Fibroblast of skin of left quadriceps (primary cell): Measurements from ENCODE around the gene RNF183.
"Not testable (repeated sequence)": the region's sequence is repeated elsewhere in the genome, so short reads cannot be mapped to it uniquely, and the experiment has no call there.

ENCODE experiments used
- DNase-seq, 2 experiments: peaks; one replicate each; pipeline ENCODE4 v3.0.0-alpha.2; 2013; ENCODE audit warnings: low read depth in 2 of 2

RNF183 gene

DNA sequence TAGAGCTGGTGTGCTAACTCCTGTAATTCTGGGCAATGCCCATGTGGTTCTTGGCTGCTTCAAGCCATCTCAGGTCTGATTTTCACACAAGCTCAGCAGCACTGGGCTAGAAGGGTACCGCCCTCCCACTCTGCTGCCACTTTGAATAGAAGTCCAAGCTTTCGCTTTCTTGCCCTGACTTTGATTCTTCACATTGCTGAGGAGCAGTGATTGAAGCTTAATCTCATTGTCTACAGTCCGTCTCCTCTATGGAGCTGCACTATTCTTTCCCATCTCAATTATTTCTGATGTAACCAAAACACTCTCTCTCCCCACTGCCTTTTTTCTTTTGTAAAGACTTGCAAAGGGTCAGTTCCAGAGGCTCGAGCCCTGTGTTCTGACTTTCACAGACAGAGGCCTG lies 12.9 kb upstream of the RNF183 start:
- DNase-seq: no peak

DNA sequence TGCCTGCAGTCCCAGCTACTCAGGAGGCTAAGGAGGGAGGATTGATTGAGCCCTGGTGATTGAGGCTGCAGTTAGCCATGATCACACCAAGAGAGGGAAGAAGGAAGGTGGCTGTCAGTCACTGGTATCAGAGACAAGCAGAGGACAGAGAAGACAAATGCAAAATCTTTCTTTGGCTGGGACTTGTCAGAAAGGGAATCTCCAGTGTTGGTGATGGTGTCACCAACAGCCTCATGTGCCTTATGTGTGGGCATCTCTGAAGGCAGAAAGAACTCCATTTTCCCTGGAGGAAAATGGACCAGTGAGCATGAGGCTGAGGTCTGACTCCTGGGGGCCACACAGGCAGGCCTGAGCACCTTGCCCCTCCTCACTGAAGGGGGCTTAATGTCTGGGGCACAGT lies 12.1 kb upstream of the RNF183 start:
- no peak for DNase-seq

DNA sequence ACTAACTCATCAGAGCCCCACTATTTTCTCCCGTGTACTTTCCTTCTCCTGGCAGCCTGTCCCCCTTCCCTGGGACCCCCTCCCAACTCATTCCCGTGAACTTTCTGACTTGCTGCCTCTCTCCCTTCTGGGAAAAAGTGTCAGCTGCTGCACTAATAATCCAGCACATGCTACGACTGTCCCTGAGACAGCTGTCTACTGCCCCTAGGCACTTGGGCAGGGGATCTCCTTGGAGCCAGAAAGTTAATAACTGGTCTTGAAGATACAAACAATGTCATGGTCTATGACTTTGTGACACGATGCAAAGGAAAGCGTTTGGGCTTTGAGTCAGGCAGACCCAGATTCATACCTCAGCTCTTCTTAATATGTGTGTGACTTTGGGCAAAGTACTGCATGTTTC lies 10.1 kb upstream of the RNF183 start:
- DNase-seq: no peak

DNA sequence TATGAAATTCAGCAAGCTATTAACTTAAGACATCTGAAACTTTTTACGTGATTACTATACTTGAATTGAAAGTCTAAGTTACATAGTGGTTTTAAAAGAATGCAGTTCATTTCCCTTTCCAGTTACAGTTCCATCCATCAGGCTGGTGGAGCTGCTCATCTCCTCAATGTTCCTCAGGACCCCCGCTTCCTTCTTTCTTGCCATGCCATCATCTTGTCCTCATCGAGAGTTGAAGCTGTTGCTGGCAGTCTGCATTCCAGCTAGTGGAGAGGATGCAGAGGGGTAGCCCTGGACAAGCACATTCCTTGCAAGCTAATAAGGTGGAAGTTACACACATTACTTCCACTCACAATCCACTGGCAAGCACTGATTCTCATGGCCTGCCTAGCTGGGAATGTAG lies 8.8 kb upstream of the RNF183 start:
- DNase-seq: peak in 1 of 2 experiments; percentile 30

DNA sequence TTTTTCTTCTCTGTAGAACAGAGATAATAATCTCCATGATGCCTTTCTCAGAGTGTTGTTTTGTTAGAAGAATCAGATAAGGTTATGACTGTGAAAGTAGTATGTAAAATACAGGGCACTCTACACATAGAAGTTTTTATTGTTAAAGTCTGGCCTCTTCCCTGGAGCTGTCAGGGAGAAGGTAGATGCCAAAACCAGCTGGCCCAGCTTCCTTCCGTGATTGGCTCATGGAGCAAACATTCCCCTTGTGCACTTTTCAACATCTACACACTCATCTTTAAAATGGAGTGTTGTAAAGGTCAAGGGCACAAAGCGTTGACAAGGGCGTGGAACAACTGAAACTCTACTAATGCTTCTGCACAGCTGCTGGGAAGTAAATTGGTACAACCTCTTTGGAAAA lies 7.4 kb upstream of the RNF183 start:
- DNase-seq: no peak

DNA sequence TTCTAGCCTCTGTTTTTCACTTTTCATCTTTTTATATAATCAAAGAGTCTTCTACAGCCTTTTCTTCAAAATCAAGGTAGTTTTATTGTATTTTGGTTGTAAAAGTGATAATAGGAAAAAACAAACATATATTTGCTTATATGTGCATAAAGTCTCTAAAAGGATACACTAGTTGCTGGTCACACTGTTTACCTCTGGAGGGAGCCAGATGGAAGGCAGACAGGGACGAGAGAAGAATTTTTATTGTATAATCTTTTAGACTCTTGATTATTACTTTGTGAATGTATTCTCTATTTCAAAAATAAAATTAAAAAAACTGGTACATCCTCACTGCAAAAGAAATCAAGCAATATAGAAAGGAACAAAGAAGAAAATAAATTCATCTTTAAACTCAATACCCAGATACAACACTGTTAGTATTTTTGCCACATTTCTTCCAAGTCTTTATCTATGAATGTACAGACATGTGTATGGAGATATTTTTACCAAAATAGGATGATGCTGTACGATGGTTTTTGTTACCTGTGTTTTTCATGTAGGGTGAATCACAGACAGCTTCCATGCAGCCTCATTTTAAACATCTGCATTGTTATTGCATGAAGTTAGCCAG lies 6.1 kb upstream of the RNF183 start:
- DNase-seq: no peak

DNA sequence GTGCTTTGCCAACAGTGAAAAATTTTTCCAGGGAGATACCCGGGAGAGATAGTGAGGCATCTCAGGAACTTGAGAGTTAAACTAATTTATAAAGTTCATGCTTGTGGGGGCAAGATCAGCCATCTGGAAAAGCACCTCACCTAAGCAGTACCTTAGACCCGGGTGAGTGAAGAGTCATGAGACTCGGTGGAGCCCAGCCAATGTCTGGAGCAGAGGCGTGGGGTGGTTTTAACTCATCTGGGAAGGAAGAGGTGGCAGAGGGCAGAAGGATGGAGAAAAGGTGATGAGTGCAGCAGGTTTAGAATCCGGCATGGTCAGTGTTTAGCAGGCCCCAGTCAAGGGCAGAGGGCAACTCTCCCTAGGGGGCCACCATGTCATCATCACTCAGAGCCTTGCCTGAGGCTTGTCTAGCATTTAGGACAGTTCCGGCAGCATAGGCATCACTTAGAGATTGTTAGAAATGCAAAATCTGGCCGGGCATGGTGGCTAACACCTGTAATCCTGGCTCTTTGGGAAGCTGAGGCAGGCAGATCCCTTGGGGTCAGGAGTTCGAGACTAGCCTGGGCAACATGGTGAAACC lies 4.3 kb upstream of the RNF183 start:
- no peak for DNase-seq

DNA sequence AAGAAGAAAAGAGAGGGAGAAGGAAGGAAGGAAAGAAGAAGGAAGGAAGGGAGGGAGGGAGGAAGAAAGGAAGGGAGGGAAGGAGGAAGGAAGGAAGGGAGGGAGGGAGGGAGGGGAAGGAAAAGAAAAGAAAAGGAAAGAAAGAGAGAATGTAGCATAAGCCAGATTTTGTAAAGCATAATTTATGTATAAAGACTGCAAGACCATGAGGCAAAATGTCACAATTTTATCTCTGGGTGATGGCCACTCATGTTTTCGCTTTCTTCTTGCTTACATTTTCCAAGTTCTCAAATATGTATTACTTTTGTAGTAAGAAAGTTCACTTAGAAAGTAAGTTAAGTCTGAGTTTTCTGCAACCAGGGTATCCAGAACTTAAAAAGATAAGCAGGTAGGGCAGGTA lies 3.4 kb upstream of the RNF183 start:
- no peak for DNase-seq

DNA sequence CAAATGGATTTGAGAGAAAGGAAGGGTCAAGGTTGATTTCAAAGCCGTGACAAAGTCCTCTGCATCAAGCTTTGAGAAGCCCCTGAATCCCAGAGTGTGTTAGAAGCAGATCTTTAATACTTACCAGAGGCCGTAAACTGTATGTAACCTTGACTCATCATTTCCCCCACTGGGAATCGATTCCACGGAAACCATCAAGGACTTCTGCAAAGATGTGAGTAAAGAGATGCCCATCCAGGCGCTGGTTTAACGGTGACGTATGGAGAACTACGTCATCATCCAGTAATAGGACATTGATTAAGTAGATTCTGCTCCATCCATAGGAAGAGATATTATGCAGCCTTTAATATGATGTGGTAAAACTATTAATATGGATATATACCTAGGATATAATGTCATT lies 1.6 kb downstream of the RNF183 start:
- DNase-seq: no peak

DNA sequence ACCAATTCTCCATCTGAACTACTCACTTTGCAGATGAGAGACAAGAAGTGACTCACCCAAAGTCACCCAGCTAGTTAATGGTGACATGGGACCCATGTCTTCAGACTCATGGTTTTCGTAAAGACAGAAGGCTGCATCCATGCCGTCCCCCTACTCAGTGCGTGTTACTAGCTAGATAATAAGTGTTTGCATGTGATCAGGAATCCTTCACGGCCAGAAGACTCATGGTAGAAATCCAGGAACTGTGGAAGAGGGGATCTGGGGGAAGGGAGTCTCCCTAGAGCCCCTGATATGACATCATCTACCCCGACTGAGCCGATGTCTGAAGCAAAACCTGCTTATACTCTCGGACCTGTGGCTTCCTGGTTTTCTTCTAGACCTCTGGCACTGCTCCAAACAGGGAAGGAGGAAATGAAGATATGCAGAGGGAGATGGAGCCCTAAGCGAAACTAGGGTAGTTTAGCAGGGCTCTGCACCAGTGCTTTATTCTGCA lies 3.3 kb downstream of the RNF183 start:
- no peak for DNase-seq

DNA sequence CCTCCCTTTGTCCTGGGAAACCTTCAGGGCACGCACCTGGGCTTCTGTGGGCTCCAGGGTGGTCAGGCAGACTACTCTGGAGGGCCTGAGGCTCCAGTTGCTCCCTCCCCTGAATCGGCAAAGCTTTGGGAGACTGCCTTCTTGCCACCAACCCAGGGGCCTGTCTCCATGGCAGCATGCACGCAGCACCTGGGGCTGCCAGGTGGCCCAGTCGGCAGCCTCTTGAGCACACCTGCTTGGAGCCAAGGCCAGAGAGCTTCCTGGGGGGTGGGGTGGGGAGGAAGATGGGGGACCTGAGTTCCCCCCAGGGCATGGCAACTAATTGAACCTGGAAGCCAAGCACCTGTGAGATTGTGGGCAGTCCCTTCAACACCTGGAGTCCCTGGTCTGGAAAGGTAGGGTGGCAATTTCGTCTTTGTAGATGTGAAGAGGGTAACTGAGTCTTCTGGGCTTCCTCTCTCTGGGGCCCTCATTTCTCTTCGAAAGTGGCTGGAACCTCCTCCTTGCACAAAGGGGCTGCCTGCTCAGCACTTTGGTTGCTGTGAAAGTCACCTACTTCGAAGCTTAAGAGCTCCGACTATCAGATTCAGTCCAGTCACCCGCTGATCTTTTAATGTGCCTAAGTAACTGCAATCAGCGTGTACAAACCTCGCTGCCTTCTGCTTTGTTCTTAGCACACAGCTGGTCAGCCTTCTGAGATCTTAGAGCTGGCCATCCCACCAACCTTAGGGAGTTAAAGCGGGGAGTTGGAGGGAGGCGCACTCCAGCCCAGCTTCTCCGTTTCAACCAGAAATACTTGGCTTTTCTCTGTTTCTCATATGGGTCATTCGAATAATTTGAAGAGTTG lies 4.0 kb downstream of the RNF183 start:
- no peak for DNase-seq

DNA sequence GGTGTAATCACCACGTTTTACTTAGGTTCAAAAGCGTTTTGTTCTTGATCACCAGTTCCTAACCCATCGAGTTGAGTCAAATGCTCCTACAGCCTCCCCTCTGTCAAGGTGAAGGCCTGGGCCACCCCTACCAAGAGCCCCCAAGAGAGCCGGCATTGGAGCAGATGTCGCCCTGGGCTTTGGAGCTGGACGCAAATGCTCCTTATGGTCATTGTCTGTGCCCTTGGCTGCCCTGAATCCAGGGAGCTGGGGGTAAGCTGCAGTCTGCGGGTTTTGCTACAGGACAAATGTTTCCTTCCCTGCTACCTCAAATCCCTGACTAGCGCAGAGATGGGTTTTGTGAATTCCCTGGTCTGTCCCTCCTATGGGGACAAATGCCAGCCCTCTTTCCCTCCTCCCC lies 4.9 kb downstream of the RNF183 start:
- no peak for DNase-seq

DNA sequence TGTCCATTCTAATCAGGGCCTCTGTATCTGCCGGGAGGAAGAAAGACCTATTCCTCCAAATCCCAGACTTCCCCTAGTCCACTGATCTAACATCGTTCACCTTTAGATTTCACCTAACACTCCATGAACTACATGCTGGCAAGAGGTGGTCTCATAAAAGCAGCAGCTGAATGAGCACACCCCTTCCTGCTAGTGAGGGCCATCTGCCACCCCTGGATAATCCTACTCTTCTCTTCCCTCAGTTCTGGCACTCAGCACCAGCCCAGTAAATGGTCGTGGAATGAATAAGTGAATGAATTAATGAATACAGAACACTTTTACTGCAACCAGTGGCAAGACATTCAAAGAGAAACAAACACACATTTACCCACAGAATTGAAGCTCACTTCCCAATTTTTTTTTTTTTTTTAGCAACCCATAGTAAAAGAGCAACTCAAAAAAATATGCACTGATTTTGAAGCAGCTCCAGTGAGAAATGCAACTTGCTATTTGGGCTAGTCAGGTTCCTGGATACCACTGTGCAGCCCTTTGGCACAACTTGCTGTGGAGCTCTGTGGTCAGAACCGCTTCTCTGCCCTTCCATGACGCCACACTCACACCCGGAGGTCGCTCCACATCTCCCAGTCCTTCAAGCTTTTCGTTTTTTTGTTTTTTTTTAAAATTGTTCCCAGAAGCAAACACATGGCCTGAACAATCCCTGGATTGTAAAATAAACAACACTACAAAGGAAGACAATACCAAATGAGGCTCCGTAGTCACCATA lies 6.2 kb downstream of the RNF183 start:
- no peak for DNase-seq

DNA sequence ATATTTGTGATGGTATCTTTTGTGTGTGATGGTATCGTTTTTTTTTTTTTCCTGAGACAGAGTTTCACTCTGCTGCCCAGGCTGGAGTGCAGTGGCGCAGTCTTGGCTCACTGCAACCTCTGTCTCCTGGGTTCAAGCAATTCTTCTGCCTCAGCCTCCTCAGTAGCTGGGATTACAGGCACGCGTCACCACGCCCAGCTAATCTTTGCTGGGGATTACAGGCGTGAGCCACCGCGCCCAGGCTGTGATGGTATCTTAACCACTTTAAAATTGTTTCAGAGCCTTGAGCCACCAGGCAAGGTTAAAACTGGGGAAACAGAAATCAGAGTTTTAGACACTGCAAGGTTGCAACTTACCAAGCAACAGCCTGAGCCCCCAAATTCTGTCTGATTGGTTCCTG lies 6.9 kb downstream of the RNF183 start:
- not testable (repeated sequence) for DNase-seq

DNA sequence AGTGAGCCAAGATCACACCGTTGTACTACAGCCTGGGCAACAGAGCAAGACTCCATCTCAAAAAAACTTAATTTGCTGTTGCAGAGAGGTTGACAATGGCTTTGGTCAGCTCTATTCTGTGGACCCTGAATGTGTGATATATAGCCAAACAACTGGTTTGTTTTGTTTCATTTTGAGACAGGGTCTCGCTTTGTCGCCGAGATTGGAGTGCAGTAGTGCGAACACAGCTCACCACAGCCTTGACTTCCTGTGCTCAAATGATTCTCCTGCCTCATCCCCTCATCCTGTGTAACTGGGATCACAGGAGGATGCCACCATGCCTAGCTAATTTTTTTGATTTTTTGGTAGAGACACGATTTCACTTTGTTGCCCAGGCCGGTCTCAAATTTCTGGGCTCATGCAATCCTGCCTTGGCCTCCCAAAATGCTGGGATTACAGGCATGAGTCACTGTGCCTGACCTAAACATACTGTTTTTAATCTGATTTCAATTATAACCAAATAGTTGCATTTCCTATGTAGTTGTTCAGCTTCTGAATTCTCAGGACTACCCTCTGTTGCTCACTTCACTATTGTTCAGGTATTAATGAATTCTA lies 9.8 kb downstream of the RNF183 start:
- DNase-seq: peak; percentile 53 to 70

DNA sequence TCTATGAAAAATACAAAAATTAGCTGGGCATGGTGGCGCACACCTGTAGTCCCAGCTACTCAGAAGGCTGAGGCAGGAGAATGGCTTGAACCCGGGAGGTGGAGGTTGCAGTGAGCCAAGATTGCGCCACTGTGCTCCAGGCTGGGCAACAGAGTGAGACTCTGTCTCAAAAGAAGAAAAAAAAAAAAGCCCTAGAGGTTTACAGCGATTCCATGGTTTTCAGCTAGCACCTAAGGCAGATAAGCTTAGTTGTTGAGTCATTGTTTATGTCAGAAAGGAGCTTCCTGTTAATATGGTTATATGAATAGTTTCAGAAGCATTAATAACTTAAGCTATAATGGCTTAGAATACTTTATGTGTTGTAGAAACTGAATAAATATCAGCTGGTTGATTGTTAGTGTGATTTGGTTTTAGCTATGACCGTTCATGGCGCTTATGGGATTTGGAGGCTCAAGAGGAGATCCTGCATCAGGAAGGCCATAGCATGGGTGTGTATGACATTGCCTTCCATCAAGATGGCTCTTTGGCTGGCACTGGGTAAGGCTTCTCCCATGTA lies 13.0 kb downstream of the RNF183 start:
- DNase-seq: no peak

DNA sequence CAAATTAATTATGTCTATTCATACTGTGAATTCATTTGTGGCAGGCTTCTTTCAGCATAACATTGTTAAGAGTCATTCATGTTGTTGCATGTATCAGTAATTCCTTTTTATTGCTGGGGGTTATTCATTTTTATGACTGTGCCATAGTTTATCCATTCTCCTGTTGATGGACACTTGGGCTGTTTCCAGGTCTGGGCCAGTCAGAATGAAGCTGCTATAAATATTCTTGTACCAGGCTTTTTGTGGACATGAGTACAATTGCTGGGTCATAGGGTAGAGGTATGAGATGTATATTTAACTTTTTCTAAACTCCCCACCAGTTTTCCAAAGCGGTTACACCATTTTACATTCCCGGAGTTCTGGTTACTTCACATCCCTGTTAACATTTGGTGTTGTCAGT lies 14.1 kb downstream of the RNF183 start:
- no peak for DNase-seq

DNA sequence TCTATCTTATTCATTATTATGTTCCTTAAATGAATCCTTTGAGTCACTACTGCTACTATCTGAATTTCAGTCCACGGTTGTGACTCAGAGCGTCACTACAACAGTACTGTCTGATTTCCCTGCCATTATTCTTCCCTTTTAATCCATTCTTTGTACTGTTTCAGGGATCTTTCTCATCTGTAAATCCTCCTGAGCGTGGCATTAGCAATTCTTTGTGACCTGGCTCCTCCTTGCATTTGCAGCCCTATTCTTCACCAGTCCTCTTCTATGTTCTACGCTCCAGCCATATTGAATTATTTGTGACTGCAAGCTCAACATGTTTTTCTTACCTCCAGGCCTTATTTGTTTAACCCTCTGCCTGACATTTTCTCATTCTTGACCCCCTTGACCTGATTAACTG lies 21.8 kb downstream of the RNF183 start:
- DNase-seq: no peak

DNA sequence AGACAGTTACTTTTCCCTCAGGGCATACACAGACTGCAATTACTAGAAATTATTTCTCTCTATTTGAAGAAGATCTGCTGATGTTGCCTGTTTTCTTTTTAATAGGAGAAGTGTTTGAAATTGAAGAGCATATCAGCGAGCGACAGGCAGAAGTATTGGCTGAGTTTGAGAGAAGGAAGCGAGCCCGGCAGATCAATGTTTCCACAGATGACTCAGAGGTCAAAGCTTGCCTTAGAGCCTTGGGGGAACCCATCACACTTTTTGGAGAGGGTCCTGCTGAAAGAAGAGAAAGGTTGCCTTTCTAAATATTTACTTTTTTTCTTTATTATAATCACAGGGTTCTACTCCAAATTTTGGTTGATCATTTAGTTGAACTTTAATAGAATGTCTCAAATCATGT lies 24.3 kb downstream of the RNF183 start:
- no peak for DNase-seq

DNA sequence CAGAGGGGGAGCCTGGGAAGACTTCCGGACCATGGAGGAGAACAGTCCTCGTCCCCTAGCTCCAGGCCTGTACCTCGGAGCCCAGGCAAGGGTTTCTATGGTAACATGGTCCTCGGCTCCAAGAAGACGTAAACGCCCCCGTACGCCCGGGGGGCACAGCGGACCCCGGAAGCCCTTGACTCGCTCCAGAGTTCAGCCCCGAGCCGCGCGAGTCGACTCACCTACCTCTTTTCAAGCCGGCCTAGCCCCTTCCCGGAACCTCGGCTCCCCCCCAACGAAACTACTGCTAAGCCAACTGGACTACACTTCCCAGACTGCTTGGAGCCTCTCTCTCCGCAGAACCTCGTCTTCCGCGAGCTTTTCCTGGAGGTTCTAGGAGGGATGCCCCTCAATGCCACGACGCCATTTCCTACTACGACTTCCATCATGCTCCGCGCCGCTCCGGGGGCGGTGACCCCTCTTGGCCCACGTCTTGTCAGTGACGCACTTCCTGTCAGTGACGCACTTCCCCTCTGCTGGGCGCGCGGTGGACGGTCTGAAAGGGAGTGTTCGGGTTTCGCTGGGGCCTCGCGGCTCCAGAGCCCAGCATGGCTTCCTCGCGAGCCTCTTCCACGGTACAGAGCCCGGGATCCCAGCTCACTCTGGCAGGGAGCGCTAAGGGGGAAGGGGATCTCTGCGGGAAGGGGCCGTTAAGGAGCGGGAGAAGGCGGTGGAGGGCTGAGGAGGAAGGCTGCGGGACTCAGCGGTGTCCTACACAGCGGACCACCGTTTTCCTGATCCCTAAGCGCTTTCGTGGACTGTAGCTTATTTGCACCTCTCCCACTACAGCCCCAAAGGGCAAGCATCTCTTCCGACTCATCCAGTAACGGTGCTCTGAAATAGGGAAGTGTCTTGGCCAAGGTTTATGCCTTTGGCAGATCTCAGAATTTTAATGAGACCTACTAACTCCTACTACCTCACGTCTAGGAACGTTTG lies 27.7 kb downstream of the RNF183 start, which contains the start of the genes CDC26 and PRPF4:
TSS of gene CDC26 (minus strand) at position 416 of the 975 bp plus-strand sequence. CDS start 3,065 bp downstream, outside the sequence.
TSS of gene PRPF4 (plus strand) at position 502 of the 975 bp plus-strand sequence. CDS start at position 588, 86 bp downstream.
- DNase-seq: peak; percentile 97
